Endothelial cell of umbilical vein (primary cell): ENCODE measurements around the gene MED1.

ENCODE experiments used
- EZH2 ChIP-seq: IDR thresholded peaks from 2 replicates; pipeline ENCODE4 v1.6.1; 2012; ENCODE audit warnings: borderline replicate concordance, low read depth, mild to moderate bottlenecking, moderate library complexity, low read length, inconsistent platforms; ENCODE audit not compliant: severe bottlenecking
- FOS ChIP-seq: IDR thresholded peaks from 2 replicates; pipeline ENCODE4 v1.6.1; 2011; ENCODE audit warnings: mild to moderate bottlenecking, low read length, moderate library complexity, borderline replicate concordance; ENCODE audit not compliant: insufficient read depth
- GATA2 ChIP-seq: IDR thresholded peaks from 2 replicates; pipeline ENCODE4 v1.7.0; 2011; ENCODE audit warnings: low read depth, mild to moderate bottlenecking, moderate library complexity, mixed read lengths, low read length; ENCODE audit not compliant: insufficient read length, insufficient read depth
- JUN ChIP-seq: IDR thresholded peaks from 2 replicates; pipeline ENCODE4 v1.6.1; 2011; ENCODE audit warnings: borderline replicate concordance, low read depth; ENCODE audit not compliant: insufficient read length, insufficient read depth
- MYC ChIP-seq: IDR thresholded peaks from one replicate; pipeline ENCODE4 v1.6.1; 2011; ENCODE audit warnings: mild to moderate bottlenecking, low read depth, low read length
- POLR2A ChIP-seq: IDR thresholded peaks from 2 replicates; pipeline ENCODE4 v1.6.1; 2012; ENCODE audit warnings: low read depth, mild to moderate bottlenecking, control low read depth, low read length
- TF ChIP-seq, protein P1 (sequence below), 2 donors: IDR thresholded peaks; 1 replicate in 1 of 2; 2 replicates in 1 of 2; pipeline ENCODE4 v1.5.1; 2011; ENCODE audit warnings: low read length in 2 of 2, mild to moderate bottlenecking in 2 of 2, moderate library complexity in 2 of 2, control low read depth in 1 of 2, inconsistent platforms in 1 of 2, low read depth in 1 of 2; ENCODE audit not compliant: insufficient read depth in 1 of 2; ENCODE audit errors: extremely low read depth in 1 of 2
- TF ChIP-seq, protein P2 (sequence below): IDR thresholded peaks from 2 replicates; pipeline ENCODE4 v1.6.1; 2011; ENCODE audit not compliant: insufficient read depth, insufficient read length

- TF ChIP-seq, protein P1, sequence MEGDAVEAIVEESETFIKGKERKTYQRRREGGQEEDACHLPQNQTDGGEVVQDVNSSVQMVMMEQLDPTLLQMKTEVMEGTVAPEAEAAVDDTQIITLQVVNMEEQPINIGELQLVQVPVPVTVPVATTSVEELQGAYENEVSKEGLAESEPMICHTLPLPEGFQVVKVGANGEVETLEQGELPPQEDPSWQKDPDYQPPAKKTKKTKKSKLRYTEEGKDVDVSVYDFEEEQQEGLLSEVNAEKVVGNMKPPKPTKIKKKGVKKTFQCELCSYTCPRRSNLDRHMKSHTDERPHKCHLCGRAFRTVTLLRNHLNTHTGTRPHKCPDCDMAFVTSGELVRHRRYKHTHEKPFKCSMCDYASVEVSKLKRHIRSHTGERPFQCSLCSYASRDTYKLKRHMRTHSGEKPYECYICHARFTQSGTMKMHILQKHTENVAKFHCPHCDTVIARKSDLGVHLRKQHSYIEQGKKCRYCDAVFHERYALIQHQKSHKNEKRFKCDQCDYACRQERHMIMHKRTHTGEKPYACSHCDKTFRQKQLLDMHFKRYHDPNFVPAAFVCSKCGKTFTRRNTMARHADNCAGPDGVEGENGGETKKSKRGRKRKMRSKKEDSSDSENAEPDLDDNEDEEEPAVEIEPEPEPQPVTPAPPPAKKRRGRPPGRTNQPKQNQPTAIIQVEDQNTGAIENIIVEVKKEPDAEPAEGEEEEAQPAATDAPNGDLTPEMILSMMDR (IDR thresholded peaks at IDR 0.05; ENCODE audit: extremely low read depth in 1 of 2, insufficient read depth in 1 of 2, low read depth in 1 of 2, low read length in 2 of 2) = no peak
- TF ChIP-seq POLR2A (no peak), EZH2 (no peak), JUN (no peak), FOS (no peak), MYC (no peak), GATA2 (no peak)
- TF ChIP-seq, protein P2, sequence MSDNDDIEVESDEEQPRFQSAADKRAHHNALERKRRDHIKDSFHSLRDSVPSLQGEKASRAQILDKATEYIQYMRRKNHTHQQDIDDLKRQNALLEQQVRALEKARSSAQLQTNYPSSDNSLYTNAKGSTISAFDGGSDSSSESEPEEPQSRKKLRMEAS = no peak
Observed at GRCh38 chr17:39408360-39408759, 42.7 kb downstream of the MED1 start.
